Trophoblast cell (in vitro differentiated cells and primary cell): Measurements from ENCODE around the gene FHOD3.
A peak's percentile ranks its signal among the peaks of the same experiment; 100 is the strongest.

Source experiments
- DNase-seq, 2 donors: peaks; one replicate each; pipeline ENCODE4 v3.0.0-alpha.2; 2016
- H2AFZ ChIP-seq: 2 replicates; pipeline ENCODE4 v1.6.1; 2013; ENCODE audit warnings: low read length, moderate library complexity, mild to moderate bottlenecking; ENCODE audit not compliant: insufficient read depth, poor library complexity
- H2AK5ac ChIP-seq: 2 replicates; pipeline ENCODE4 v1.6.1; 2013; ENCODE audit warnings: mild to moderate bottlenecking, low read length
- H2BK120ac ChIP-seq: 2 replicates; pipeline ENCODE4 v1.6.1; 2013; ENCODE audit warnings: low read length, mild to moderate bottlenecking, moderate library complexity; ENCODE audit not compliant: insufficient read depth, poor library complexity
- H2BK12ac ChIP-seq: 2 replicates; pipeline ENCODE4 v1.6.1; 2013; ENCODE audit warnings: mild to moderate bottlenecking, low read length, moderate library complexity
- H2BK5ac ChIP-seq: 2 replicates; pipeline ENCODE4 v1.6.1; 2013; ENCODE audit warnings: low read length, low read depth, moderate library complexity, mild to moderate bottlenecking; ENCODE audit not compliant: poor library complexity
- H3K14ac ChIP-seq: 2 replicates; pipeline ENCODE4 v1.6.1; 2013; ENCODE audit warnings: mild to moderate bottlenecking, low read length
- H3K18ac ChIP-seq: 2 replicates; pipeline ENCODE4 v1.6.1; 2013; ENCODE audit warnings: mild to moderate bottlenecking, low read length
- H3K23ac ChIP-seq: 2 replicates; pipeline ENCODE4 v1.6.1; 2013; ENCODE audit warnings: low read length
- H3K27ac ChIP-seq: 2 replicates; pipeline ENCODE4 v1.5.1; 2013; ENCODE audit warnings: low read depth, mild to moderate bottlenecking, inconsistent platforms, low read length, moderate library complexity
- H3K27me3 ChIP-seq: 2 replicates; pipeline ENCODE4 v1.6.1; 2013; ENCODE audit warnings: inconsistent platforms, mild to moderate bottlenecking, low read length, moderate library complexity; ENCODE audit not compliant: insufficient read depth
- H3K36me3 ChIP-seq, 2 experiments: 1 replicate in 1 of 2; 2 replicates in 1 of 2; pipeline ENCODE4 v1.6.1; 2013; ENCODE audit warnings: low read length in 2 of 2, mild to moderate bottlenecking in 2 of 2, moderate library complexity in 1 of 2; ENCODE audit not compliant: insufficient read depth in 2 of 2, control insufficient read depth in 1 of 2
- H3K4ac ChIP-seq: 2 replicates; pipeline ENCODE4 v1.6.1; 2013; ENCODE audit warnings: low read depth, mild to moderate bottlenecking, low read length, moderate library complexity
- H3K4me1 ChIP-seq, 2 experiments: 1 replicate in 1 of 2; 2 replicates in 1 of 2; pipeline ENCODE4 v1.6.1; 2013; ENCODE audit warnings: low read length in 2 of 2, mild to moderate bottlenecking in 2 of 2, moderate library complexity in 1 of 2; ENCODE audit not compliant: insufficient read depth in 2 of 2, control insufficient read depth in 1 of 2
- H3K4me2 ChIP-seq: 2 replicates; pipeline ENCODE4 v1.6.1; 2013; ENCODE audit warnings: inconsistent platforms, mild to moderate bottlenecking, low read length, moderate library complexity
- H3K4me3 ChIP-seq: 2 replicates; pipeline ENCODE4 v1.5.1; 2013; ENCODE audit warnings: mild to moderate bottlenecking, low read depth, low read length, inconsistent platforms
- H3K79me1 ChIP-seq: one replicate; pipeline ENCODE4 v1.6.1; 2013; ENCODE audit warnings: low read length
- H3K79me2 ChIP-seq: 2 replicates; pipeline ENCODE4 v1.6.1; 2013; ENCODE audit warnings: low read length, mild to moderate bottlenecking; ENCODE audit not compliant: control insufficient read depth, insufficient read depth, poor library complexity
- H3K9ac ChIP-seq: 2 replicates; pipeline ENCODE4 v1.6.1; 2013; ENCODE audit warnings: mild to moderate bottlenecking, low read length
- H3K9me3 ChIP-seq: 2 replicates; pipeline ENCODE4 v1.6.1; 2013; ENCODE audit warnings: low read depth, mild to moderate bottlenecking, control low read depth, inconsistent platforms, low read length; ENCODE audit not compliant: insufficient read depth
- H4K12ac ChIP-seq: 2 replicates; pipeline ENCODE4 v1.6.1; 2013; ENCODE audit warnings: low read depth, mild to moderate bottlenecking, low read length, moderate library complexity
- H4K8ac ChIP-seq: 2 replicates; pipeline ENCODE4 v1.6.1; 2013; ENCODE audit warnings: low read depth, mild to moderate bottlenecking, low read length, moderate library complexity
- H4K91ac ChIP-seq: one replicate; pipeline ENCODE4 v1.6.1; 2013; ENCODE audit warnings: low read depth, mild to moderate bottlenecking, low read length, moderate library complexity
- WGBS: extraction: QIAGEN DNeasy Blood & Tissue Kit; methylation state at CpG from one replicate; pipeline ENCODE4 v1.1.7; 2013; ENCODE audit warnings: missing lambda C conversion rate; ENCODE audit not compliant: insufficient read length, insufficient coverage; ENCODE audit errors: extremely low coverage; 5-methylcytosine and 5-hydroxymethylcytosine counted together

FHOD3 gene

DNA sequence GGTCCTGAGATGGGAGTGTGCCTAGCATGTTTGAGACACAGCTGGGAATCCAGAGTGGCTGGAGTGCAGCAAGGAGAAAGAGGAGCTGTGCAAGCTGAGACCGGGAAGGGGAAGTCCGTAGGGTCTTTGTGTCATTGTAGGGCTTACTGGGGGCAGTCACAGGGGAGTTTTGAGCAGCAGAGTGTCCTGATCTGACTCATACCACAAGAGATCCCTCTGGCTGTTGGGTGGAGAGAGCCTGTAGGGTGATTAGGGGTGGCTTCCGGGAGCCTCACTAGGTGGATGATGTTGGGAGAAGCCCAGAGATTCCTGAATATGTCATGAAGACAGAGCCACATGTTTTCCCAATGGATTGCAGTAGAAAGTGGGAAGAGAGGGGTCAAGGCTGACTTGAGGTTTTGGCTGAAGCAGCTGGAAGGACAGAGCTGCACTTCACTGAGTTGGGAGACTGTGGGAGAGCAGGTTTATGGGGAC is 30.9 kb downstream of the FHOD3 start:
- no peak for DNase-seq
- Histone ChIP-seq H3K4ac (no peak overlapping the region), H3K4me3 (no peak overlapping the region), H3K14ac (no peak overlapping the region), H2BK5ac (no peak overlapping the region), H2AK5ac (no peak overlapping the region), H3K23ac (peak overlapping the region; percentile 55), H3K4me2 (no peak overlapping the region), H3K9ac (no peak overlapping the region), H2AFZ (no peak overlapping the region), H4K12ac (no peak overlapping the region), H3K9me3 (no peaks in the 10 kb centered on the region), H3K4me1 (peaks cover 24% of the 10 kb centered on the region in 2 experiments), H3K36me3 (peaks cover 2 to 6% of the 10 kb centered on the region in 2 experiments), H2BK120ac (no peak overlapping the region), H2BK12ac (no peak overlapping the region), H4K8ac (no peak overlapping the region), H3K27ac (no peak overlapping the region), H3K79me2 (peaks cover 2% of the 10 kb centered on the region), H3K79me1 (peaks cover 4% of the 10 kb centered on the region), H3K27me3 (no peaks in the 10 kb centered on the region), H3K18ac (no peak overlapping the region), H4K91ac (no peak overlapping the region)
- WGBS, result no CpG with 5 or more reads among the region's 3 CpGs

- H3K4me2 ChIP-seq, result no peak overlapping the region
- no peak overlapping the region for H3K4ac ChIP-seq
- H3K4me3 ChIP-seq, result no peak overlapping the region
- H2AFZ ChIP-seq, result no peak overlapping the region
- peak overlapping the region; percentile 15 for H3K18ac ChIP-seq
- H3K9me3 ChIP-seq, result no peaks in the 10 kb centered on the region
- DNase-seq, result no peak
- no peak overlapping the region for H2BK5ac ChIP-seq
- peaks cover 4% of the 10 kb centered on the region for H3K79me1 ChIP-seq
- H3K9ac ChIP-seq, result no peak overlapping the region
- no peak overlapping the region for H3K14ac ChIP-seq
- no peak overlapping the region for H2BK120ac ChIP-seq
- no peak overlapping the region for H3K23ac ChIP-seq
- no peak overlapping the region for H4K12ac ChIP-seq
- no CpG with 5 or more reads among the region's 6 CpGs for WGBS
- no peak overlapping the region for H4K91ac ChIP-seq
- no peak overlapping the region for H4K8ac ChIP-seq
- H2AK5ac ChIP-seq, result no peak overlapping the region
- H3K27ac ChIP-seq, result no peak overlapping the region
- peaks cover 24% of the 10 kb centered on the region in 2 experiments for H3K4me1 ChIP-seq
- H2BK12ac ChIP-seq, result no peak overlapping the region
- peaks cover 2 to 6% of the 10 kb centered on the region in 2 experiments for H3K36me3 ChIP-seq
- H3K27me3 ChIP-seq, result no peaks in the 10 kb centered on the region
- peaks cover 2% of the 10 kb centered on the region for H3K79me2 ChIP-seq
Observed at GRCh38 chr18:36328916-36329315, 31.4 kb downstream of the FHOD3 start.

DNA sequence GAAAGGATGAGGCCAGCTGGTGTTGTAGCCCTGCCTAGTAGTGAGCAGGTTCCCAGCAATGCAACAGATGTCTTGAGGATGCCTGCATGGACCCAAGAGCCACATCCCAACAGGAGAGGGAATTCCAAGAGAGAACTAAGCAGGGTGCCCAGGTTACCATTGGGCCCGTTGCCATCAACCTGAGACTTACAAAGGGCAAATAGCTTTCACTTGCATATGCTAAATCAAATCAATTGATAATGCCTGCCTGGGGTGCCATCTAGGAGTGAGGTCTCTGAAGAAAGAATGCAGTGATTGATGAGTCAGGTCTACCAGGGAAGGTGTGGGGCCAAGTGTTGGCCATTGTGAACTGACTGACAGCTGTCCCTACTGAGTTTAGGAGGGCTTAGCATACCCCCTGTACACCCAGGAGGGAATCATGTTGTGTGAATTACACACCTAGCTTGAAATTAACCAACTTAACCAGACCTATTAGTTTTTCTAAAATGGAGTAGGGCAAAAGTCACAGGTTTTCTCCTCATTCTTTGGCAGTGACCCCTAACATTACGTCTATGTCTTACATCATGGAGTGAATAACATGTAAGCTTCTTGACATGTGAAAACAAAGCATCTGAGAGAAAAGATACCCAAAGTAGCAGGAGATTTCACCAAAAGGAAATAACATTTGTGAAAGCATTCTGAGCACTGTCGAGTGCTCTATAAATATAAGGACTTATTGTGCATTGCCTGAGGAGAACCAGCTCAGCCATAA is 32.3 kb downstream of the FHOD3 start:
- Histone ChIP-seq H2AFZ (no peak overlapping the region), H2BK5ac (no peak overlapping the region), H3K18ac (peak overlapping the region; percentile 6), H4K8ac (no peak overlapping the region), H2AK5ac (no peak overlapping the region), H3K9me3 (no peaks in the 10 kb centered on the region), H3K4me2 (no peak overlapping the region), H3K4me1 (peaks cover 24% of the 10 kb centered on the region in 2 experiments), H3K4me3 (no peak overlapping the region), H4K91ac (no peak overlapping the region), H3K14ac (no peak overlapping the region), H3K4ac (no peak overlapping the region), H3K79me1 (peaks cover 4% of the 10 kb centered on the region), H2BK12ac (no peak overlapping the region), H3K36me3 (peaks cover 2 to 6% of the 10 kb centered on the region in 2 experiments), H3K23ac (no peak overlapping the region), H4K12ac (no peak overlapping the region), H3K27me3 (no peaks in the 10 kb centered on the region), H3K27ac (no peak overlapping the region), H2BK120ac (no peak overlapping the region), H3K9ac (no peak overlapping the region), H3K79me2 (peaks cover 2% of the 10 kb centered on the region)
- WGBS, result no CpG with 5 or more reads among the region's 3 CpGs
- no peak for DNase-seq

- Histone ChIP-seq H4K8ac (peak overlapping the region; percentile 6), H2AK5ac (no peak overlapping the region), H3K79me2 (peaks cover 2% of the 10 kb centered on the region), H3K36me3 (peaks cover 2 to 7% of the 10 kb centered on the region in 2 experiments), H3K27me3 (no peaks in the 10 kb centered on the region), H3K4me3 (no peak overlapping the region), H3K4me1 (peaks cover 24% of the 10 kb centered on the region in 2 experiments), H3K27ac (peak overlapping the region; percentile 24), H2BK120ac (no peak overlapping the region), H4K91ac (no peak overlapping the region), H3K9ac (no peak overlapping the region), H4K12ac (no peak overlapping the region), H2BK12ac (no peak overlapping the region), H3K18ac (peak overlapping the region; percentile 10), H3K14ac (no peak overlapping the region), H3K4me2 (peak overlapping the region; percentile 2), H3K23ac (no peak overlapping the region), H2AFZ (no peak overlapping the region), H2BK5ac (no peak overlapping the region), H3K79me1 (peaks cover 4% of the 10 kb centered on the region), H3K4ac (no peak overlapping the region), H3K9me3 (no peaks in the 10 kb centered on the region)
- no CpG with 5 or more reads among the region's 6 CpGs for WGBS
- DNase-seq, result no peak
Observed at GRCh38 chr18:36330435-36331052, 33.0 kb downstream of the FHOD3 start.
